WTC11 (cell line): ENCODE measurements around the gene UGT2B17. TPM values are rescaled to one million over a fixed set of nuclear protein-coding genes. Genes with fewer than 3 reads are reported as not detected.

ENCODE experiments used
- ATAC-seq: fragments of 200-7000 bp; cut with Tn5 transposase; 2 replicates; pipeline ENCODE4 v1.10.0; 2021; ENCODE audit warnings: mild to moderate bottlenecking, moderate library complexity
- CTCF ChIA-PET: fragments of 300-600 bp; sonication (Branson Sonifier 250); formaldehyde crosslinking; loops from one replicate; lab custom pipeline; 2021; ENCODE audit warnings: antibody characterized with exemption; lab: Charles Lee
- POLR2A ChIA-PET: fragments of 350-600 bp; sonication (Branson Sonifier 250); formaldehyde crosslinking; loops from one replicate; lab custom pipeline; 2021; ENCODE audit warnings: antibody characterized with exemption; lab: Charles Lee
- DNase-seq: peaks from one replicate; pipeline ENCODE4 v3.0.0; 2021; ENCODE audit warnings: low spot score
- H3K27ac Mint-ChIP-seq: 2 replicates; pipeline ENCODE4 v1.8.0; 2021; ENCODE audit warnings: mixed read lengths
- H3K27me3 Mint-ChIP-seq: 2 replicates; pipeline ENCODE4 v1.8.0; 2021; ENCODE audit warnings: low read depth, mild to moderate bottlenecking, moderate library complexity, mixed read lengths
- H3K36me3 Mint-ChIP-seq: 2 replicates; pipeline ENCODE4 v1.8.0; 2021; ENCODE audit warnings: mixed read lengths
- H3K4me1 Mint-ChIP-seq: 2 replicates; pipeline ENCODE4 v1.8.0; 2022; ENCODE audit warnings: mixed read lengths
- H3K4me3 Mint-ChIP-seq: 2 replicates; pipeline ENCODE4 v1.8.0; 2021; ENCODE audit warnings: mild to moderate bottlenecking, moderate library complexity, mixed read lengths
- H3K9me3 Mint-ChIP-seq: 2 replicates; pipeline ENCODE4 v1.8.0; 2021; ENCODE audit warnings: mixed read lengths
- AR ChIP-seq: fragments of 250-450 bp; sonication (Bioruptor Pico); IDR thresholded peaks from 2 replicates; pipeline ENCODE4 v1.9.0; 2021; ENCODE audit warnings: mild to moderate bottlenecking
- ATF2 ChIP-seq: sonication (generic); formaldehyde crosslinking; IDR thresholded peaks from 2 replicates; pipeline ENCODE4 v1.8.1; 2022; ENCODE audit warnings: low read depth, missing genetic modification reagents, borderline replicate concordance
- CREM ChIP-seq: sonication (generic); formaldehyde crosslinking; IDR thresholded peaks from 2 replicates; pipeline ENCODE4 v1.8.1; 2022; ENCODE audit warnings: mild to moderate bottlenecking, missing genetic modification reagents, moderate library complexity
- E2F1 ChIP-seq: sonication (generic); formaldehyde crosslinking; IDR thresholded peaks from 2 replicates; pipeline ENCODE4 v1.8.0; 2022; ENCODE audit warnings: mild to moderate bottlenecking, missing genetic modification reagents
- E2F4 ChIP-seq: sonication (generic); formaldehyde crosslinking; IDR thresholded peaks from 2 replicates; pipeline ENCODE4 v1.8.1; 2022; ENCODE audit warnings: low read depth, mild to moderate bottlenecking, moderate library complexity, missing genetic modification reagents, borderline replicate concordance
- ERG ChIP-seq: fragments of 250-450 bp; sonication (Bioruptor Pico); IDR thresholded peaks from 2 replicates; pipeline ENCODE4 v1.8.0; 2021; ENCODE audit warnings: mild to moderate bottlenecking
- FOXK1 ChIP-seq: sonication (generic); formaldehyde crosslinking; IDR thresholded peaks from 2 replicates; pipeline ENCODE4 v1.8.0; 2022; ENCODE audit warnings: mild to moderate bottlenecking, moderate library complexity, missing genetic modification reagents
- GABPB1 ChIP-seq: sonication (generic); formaldehyde crosslinking; IDR thresholded peaks from 2 replicates; pipeline ENCODE4 v1.8.1; 2023; ENCODE audit warnings: mild to moderate bottlenecking, missing genetic modification reagents
- GTF2I ChIP-seq: fragments of 250-450 bp; sonication (Bioruptor Pico); conservative IDR thresholded peaks from 2 replicates; pipeline ENCODE4 v1.4.0; 2021; ENCODE audit warnings: mild to moderate bottlenecking
- IRF2 ChIP-seq: sonication (generic); formaldehyde crosslinking; IDR thresholded peaks from 2 replicates; pipeline ENCODE4 v1.8.0; 2022; ENCODE audit warnings: low read depth, missing genetic modification reagents, borderline replicate concordance
- MAX ChIP-seq: sonication (generic); formaldehyde crosslinking; IDR thresholded peaks from 2 replicates; pipeline ENCODE4 v1.8.0; 2022; ENCODE audit warnings: mild to moderate bottlenecking, missing genetic modification reagents
- MXD4 ChIP-seq: fragments of 250-450 bp; sonication (Bioruptor Pico); IDR thresholded peaks from 2 replicates; pipeline ENCODE4 v1.8.0; 2021; ENCODE audit warnings: mild to moderate bottlenecking, moderate library complexity, borderline replicate concordance
- NFYB ChIP-seq: sonication (generic); formaldehyde crosslinking; conservative IDR thresholded peaks from 2 replicates; pipeline ENCODE4 v1.8.0; 2022; ENCODE audit warnings: low read depth, missing genetic modification reagents
- NR2C2 ChIP-seq: sonication (generic); formaldehyde crosslinking; IDR thresholded peaks from 2 replicates; pipeline ENCODE4 v1.8.0; 2022; ENCODE audit warnings: mild to moderate bottlenecking, missing genetic modification reagents
- SP1 ChIP-seq: sonication (generic); formaldehyde crosslinking; conservative IDR thresholded peaks from 2 replicates; pipeline ENCODE4 v1.8.1; 2022; ENCODE audit warnings: missing genetic modification reagents
- ZBTB43 ChIP-seq: sonication (generic); formaldehyde crosslinking; IDR thresholded peaks from 2 replicates; pipeline ENCODE4 v1.8.1; 2023; ENCODE audit warnings: mild to moderate bottlenecking, missing genetic modification reagents
- ZNF121 ChIP-seq: sonication (generic); formaldehyde crosslinking; IDR thresholded peaks from 2 replicates; pipeline ENCODE4 v1.8.0; 2023; ENCODE audit warnings: missing genetic modification reagents
- ZNF232 ChIP-seq: sonication (generic); formaldehyde crosslinking; IDR thresholded peaks from 2 replicates; pipeline ENCODE4 v1.8.0; 2022; ENCODE audit warnings: mild to moderate bottlenecking, missing genetic modification reagents
- ZNF423 ChIP-seq: fragments of 250-450 bp; sonication (Bioruptor Pico); IDR thresholded peaks from 2 replicates; pipeline ENCODE4 v2.1.2; 2022; ENCODE audit warnings: mild to moderate bottlenecking, moderate library complexity
- ZNF532 ChIP-seq: fragments of 250-450 bp; sonication (Bioruptor Pico); IDR thresholded peaks from 2 replicates; pipeline ENCODE4 v1.9.0; 2021; ENCODE audit warnings: mild to moderate bottlenecking, borderline replicate concordance
- ZNF671 ChIP-seq: fragments of 250-450 bp; sonication (Bioruptor Pico); IDR thresholded peaks from 2 replicates; pipeline ENCODE4 v1.8.0; 2021; ENCODE audit warnings: mild to moderate bottlenecking
- total RNA-seq: library from RNA; stranded (reverse); gene quantifications from 3 replicates; pipeline ENCODE4 v1.2.3, GENCODE V29; 2021

UGT2B17 gene
- total RNA-seq, 1 experiment from 2014 or later, result not detected

GRCh38 chr4:68606240-68606639 is 30.1 kb upstream of the UGT2B17 start (continued):
- no peak for TF ChIP-seq ERG (CRISPR knock-in tag)
- TF ChIP-seq ATF2 (CRISPR knock-in tag), result no peak
- TF ChIP-seq IRF2 (CRISPR knock-in tag), result no peak
- TF ChIP-seq ZNF423 (CRISPR knock-in tag), result no peak
- no peak for TF ChIP-seq ZNF532 (CRISPR knock-in tag)

GRCh38 chr4:68599150-68599549 is 23.0 kb upstream of the UGT2B17 start:
- no peaks in the 10 kb centered on the region for H3K9me3 Mint-ChIP-seq
- POLR2A ChIA-PET, result no interaction called here
- TF ChIP-seq MXD4 (CRISPR knock-in tag), result no peak
- TF ChIP-seq GTF2I, result no peak
- no peak for TF ChIP-seq ZBTB43 (CRISPR knock-in tag)
- TF ChIP-seq ZNF121 (CRISPR knock-in tag), result no peak
- TF ChIP-seq SP1 (CRISPR knock-in tag), result no peak
- no peak for TF ChIP-seq E2F4 (CRISPR knock-in tag)
- TF ChIP-seq NR2C2 (CRISPR knock-in tag), result no peak
- no peak for TF ChIP-seq IRF2 (CRISPR knock-in tag)
- TF ChIP-seq ZNF671 (CRISPR knock-in tag), result no peak
- TF ChIP-seq E2F1, result no peak
- no peak for TF ChIP-seq MAX (CRISPR knock-in tag)
- no peak for TF ChIP-seq AR (CRISPR knock-in tag)
- TF ChIP-seq FOXK1 (CRISPR knock-in tag), result no peak
- no peak for TF ChIP-seq ZNF232 (CRISPR knock-in tag)
- TF ChIP-seq NFYB (CRISPR knock-in tag), result no peak
- no peak for TF ChIP-seq CREM (CRISPR knock-in tag)
- TF ChIP-seq GABPB1 (CRISPR knock-in tag), result no peak
- CTCF ChIA-PET, result no interaction called here
- H3K4me3 Mint-ChIP-seq, result no peak overlapping the region
- H3K36me3 Mint-ChIP-seq, result no peaks in the 10 kb centered on the region
- no peak overlapping the region for H3K27ac Mint-ChIP-seq
- DNase-seq (no peak), ATAC-seq (no peak)
- no peaks in the 10 kb centered on the region for H3K4me1 Mint-ChIP-seq
- no peaks in the 10 kb centered on the region for H3K27me3 Mint-ChIP-seq
